HG03469 (cell line): ENCODE results near the gene ATXN1L.
"Not testable (repeated sequence)": the region's sequence is repeated elsewhere in the genome, so short reads cannot be mapped to it uniquely, and the experiment has no call there.

ENCODE experiments used
- ATAC-seq: cut with Tn5 transposase; IDR thresholded peaks from one replicate; pipeline ENCODE4 v1.9.1; 2021; ENCODE audit warnings: mild to moderate bottlenecking, moderate library complexity, moderate number of reproducible peaks; ENCODE audit not compliant: unreplicated experiment

Gene ATXN1L

GRCh38 chr16:71852158-71852557, 6.4 kb downstream of the ATXN1L start:
- ATAC-seq = no peak

DNA sequence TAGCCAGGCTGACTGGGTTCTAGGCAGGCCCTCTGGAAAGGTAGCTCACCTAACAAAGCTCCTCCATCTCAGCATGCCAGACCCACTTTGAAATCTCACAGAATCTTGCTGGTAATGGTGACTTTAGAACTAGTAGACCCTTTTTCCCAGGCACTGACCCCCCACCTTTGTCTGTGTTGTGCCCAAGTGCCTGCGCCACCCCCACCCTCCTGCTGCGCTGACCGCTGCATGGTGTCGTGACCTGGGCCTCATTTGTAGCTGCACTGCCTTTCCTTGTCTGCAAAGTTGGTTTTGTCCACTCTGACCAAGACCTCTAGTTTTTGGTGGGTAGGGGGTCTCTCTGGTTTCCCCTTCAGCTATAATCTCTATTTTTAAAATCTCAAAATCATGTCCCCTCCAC, 6.8 kb downstream of the ATXN1L start:
- no peak for ATAC-seq

- ATAC-seq = peak; percentile 46
Observed at GRCh38 chr16:71853413-71853812, 7.6 kb downstream of the ATXN1L start.

- no peak for ATAC-seq
Observed at GRCh38 chr16:71854369-71854948, 8.7 kb downstream of the ATXN1L start.

GRCh38 chr16:71855937-71856662, 10.3 kb downstream of the ATXN1L start:
- ATAC-seq = no peak

GRCh38 chr16:71859762-71860521, 14.2 kb downstream of the ATXN1L start:
- no peak for ATAC-seq

DNA sequence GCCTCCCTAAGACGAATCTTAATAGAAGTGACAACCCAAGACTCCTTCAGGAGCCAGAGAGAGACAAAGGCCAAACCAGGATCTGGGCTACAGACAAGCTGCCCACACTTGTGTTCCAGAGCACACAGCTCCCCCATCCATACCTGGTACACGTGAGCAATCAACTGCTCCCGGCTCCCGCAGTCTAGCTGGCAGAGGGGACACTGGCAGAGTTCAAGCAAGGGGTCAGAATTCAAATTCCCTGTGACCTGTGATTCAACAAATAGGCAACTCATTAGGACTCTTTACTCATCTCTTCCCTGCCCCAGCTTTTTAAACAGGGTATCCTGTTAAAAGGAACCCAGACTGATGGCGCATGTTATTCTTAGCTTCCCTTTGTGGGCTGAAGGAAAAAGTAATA, 18.2 kb downstream of the ATXN1L start:
- ATAC-seq = no peak

DNA sequence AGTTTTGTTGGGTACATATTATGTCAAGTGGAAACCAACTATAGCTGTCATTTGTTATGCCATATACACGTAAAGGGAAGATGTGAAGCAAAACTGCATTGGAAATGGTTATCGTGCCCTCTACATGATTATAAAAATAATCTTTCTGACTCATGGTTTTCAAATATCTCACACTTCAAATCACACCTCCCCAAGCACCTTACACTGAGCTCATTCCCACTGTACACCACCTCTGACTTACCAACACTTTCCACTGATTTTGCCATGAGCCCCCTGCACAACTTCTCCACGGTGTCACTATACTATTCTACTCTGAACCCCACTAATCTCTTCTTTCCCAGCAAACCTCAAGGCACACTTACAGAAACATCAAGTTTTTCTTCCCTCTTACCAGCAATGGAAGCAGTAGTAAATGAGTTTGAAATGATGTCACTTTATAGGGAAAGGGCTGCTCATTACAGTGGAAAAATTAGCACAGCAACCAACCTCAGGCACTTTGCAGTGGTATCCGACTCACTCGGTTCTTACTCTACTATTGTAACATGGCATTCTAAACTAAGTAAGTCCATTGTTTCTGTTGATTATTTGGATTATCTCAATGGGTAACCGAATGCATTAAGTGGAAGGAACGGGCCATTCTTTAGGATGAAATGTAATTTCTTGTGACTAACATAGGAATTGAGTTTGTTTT, 19.5 kb downstream of the ATXN1L start:
- ATAC-seq = no peak

- ATAC-seq = not testable (repeated sequence)
Observed at GRCh38 chr16:71867175-71867574, 21.4 kb downstream of the ATXN1L start.

GRCh38 chr16:71867939-71868338, 22.2 kb downstream of the ATXN1L start:
- ATAC-seq = no peak

- ATAC-seq = no peak
Observed at GRCh38 chr16:71869089-71869488, 23.3 kb downstream of the ATXN1L start.

GRCh38 chr16:71870818-71871217, 25.0 kb downstream of the ATXN1L start:
- no peak for ATAC-seq

DNA sequence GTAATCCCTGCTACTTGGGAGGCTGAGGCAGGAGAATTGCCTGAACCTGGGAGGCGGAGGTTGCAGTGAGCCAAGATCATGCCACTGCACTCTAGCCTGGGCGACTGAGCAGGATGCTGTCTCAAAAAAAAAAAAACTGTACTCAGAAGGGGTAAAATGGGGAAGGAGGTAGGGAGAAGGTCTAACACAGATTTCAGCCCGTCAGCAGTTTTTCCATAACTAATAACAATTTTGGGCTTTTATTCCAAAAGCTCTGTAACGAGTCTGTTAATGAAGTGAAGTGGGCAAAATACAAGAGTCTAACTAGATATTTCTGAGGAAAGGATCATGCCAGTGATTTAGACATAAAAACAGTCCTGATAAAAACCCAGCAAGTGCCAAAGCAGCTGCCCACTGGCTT, 27.4 kb downstream of the ATXN1L start:
- ATAC-seq = no peak

DNA sequence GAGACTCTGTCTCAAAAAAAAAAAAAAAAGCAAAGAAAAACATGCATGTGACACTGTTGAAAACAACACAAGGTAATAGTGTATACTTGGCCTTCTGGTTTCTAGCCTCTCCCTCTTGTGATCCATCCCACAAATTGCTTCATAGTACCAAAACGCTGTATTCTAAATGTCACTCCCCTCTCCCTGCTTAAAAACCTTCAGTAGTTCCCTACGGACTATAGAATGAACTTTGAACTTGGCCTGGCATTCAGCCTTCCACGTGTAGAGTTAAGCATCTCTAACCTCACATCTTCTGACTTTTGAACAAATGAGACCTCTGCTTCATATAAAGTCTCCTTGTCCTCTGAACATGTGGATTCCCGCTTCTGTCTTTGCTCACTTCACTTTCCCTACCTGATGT, 33.1 kb downstream of the ATXN1L start:
- no peak for ATAC-seq

- no peak for ATAC-seq
Observed at GRCh38 chr16:71880176-71880575, 34.4 kb downstream of the ATXN1L start.

GRCh38 chr16:71882505-71883167, 36.9 kb downstream of the ATXN1L start:
- ATAC-seq = peak; percentile 28

- no peak for ATAC-seq
Observed at GRCh38 chr16:71883168-71883848, 37.5 kb downstream of the ATXN1L start.

GRCh38 chr16:71883849-71884638, 38.3 kb downstream of the ATXN1L start, which contains the start of gene ZNF821:
Gene ZNF821 (minus strand): TSS chr16:71884182. CDS start chr16:71879946, 4,236 bp downstream.
- ATAC-seq = no peak

DNA sequence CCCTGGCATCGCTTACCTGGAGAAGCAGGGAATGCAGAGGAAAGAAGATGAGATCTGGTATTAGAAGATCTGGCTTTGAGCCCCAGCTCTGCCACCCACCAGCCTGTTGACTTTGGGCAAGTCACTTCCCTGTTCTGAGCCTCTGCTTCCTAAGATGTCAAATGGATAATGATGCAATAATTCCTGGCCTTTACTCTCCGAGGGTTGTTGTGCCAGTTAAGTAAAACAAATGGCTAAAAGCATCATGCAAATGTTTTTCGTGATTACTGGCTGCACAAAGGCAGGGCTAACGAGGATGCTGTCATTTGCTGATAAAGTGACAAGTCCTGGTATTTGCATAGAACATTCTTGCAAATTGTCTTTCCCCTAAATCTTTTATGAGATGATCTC, 39.5 kb downstream of the ATXN1L start:
- no peak for ATAC-seq
